ENCODE data around the gene BCL2L14. TPM values are rescaled to one million over a fixed set of nuclear protein-coding genes. Genes with fewer than 3 reads are reported as not detected.

The BCL2L14 gene
- total RNA-seq, 4 donors from 2014 or later, result 1.6 TPM; not detected in 3

DNA sequence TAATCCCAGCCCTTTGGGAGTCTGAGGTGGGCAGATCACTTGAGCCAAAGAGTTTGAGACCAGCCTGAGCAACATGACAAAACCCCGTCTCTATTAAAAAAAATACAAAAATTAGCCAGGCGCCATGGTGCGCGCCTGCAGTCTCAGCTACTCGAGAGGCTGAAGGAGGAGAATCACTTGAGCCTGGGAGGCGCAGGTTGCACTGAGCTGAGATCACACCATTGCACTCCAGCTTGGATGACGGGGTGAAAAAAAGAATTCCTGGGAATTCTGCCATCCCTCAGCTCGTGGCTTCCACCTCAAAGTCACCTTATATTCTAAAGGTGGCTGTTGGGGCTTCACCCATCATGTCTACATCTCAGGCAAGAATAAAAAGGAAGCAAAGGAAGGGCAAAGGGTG lies 12.9 kb downstream of the BCL2L14 start:
- DNase-seq, result no peak
- Histone ChIP-seq H3K4me1 (peaks cover 0 to 6% (median 3%) of the 10 kb centered on the region in 3 donors), H3K27me3 (no peaks in the 10 kb centered on the region), H3K27ac (no peak overlapping the region), H3K4me3 (no peak overlapping the region), H3K9me3 (no peaks in the 10 kb centered on the region), H3K36me3 (no peaks in the 10 kb centered on the region)
- TF ChIP-seq, protein P1, sequence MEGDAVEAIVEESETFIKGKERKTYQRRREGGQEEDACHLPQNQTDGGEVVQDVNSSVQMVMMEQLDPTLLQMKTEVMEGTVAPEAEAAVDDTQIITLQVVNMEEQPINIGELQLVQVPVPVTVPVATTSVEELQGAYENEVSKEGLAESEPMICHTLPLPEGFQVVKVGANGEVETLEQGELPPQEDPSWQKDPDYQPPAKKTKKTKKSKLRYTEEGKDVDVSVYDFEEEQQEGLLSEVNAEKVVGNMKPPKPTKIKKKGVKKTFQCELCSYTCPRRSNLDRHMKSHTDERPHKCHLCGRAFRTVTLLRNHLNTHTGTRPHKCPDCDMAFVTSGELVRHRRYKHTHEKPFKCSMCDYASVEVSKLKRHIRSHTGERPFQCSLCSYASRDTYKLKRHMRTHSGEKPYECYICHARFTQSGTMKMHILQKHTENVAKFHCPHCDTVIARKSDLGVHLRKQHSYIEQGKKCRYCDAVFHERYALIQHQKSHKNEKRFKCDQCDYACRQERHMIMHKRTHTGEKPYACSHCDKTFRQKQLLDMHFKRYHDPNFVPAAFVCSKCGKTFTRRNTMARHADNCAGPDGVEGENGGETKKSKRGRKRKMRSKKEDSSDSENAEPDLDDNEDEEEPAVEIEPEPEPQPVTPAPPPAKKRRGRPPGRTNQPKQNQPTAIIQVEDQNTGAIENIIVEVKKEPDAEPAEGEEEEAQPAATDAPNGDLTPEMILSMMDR (IDR thresholded peaks at IDR 0.05), result no peak
- TF ChIP-seq POLR2A (IDR thresholded peaks at IDR 0.05), result no peak
- intact Hi-C loops (cut with DNase I), result loop anchor here (10.0 kb wide), 1 partner anchor 251 kb away; no protein-coding TSS in a partner anchor
- WGBS, 2 donors, result 60 to 82% methylated on average over 8 of the region's 8 CpGs

GRCh38 chr12:12086362-12086761 lies 15.6 kb downstream of the BCL2L14 start:
- no peak for TF ChIP-seq POLR2A (IDR thresholded peaks at IDR 0.05)
- TF ChIP-seq, protein P1 (IDR thresholded peaks at IDR 0.05), result no peak
- Histone ChIP-seq H3K27ac (no peak overlapping the region), H3K36me3 (no peaks in the 10 kb centered on the region), H3K27me3 (peaks cover 0 to 4% (median 0%) of the 10 kb centered on the region in 4 donors), H3K9me3 (no peaks in the 10 kb centered on the region), H3K4me3 (no peak overlapping the region), H3K4me1 (peaks cover 0 to 6% (median 3%) of the 10 kb centered on the region in 3 donors)
- no peak for DNase-seq
- intact Hi-C loops (cut with DNase I), result loop anchor here (10.0 kb wide), 1 partner anchor 248 kb away; no protein-coding TSS in a partner anchor
- WGBS, 2 donors, result 83 to 87% methylated on average over 5 of the region's 5 CpGs

- H3K4me3 ChIP-seq, result no peak overlapping the region
- no peak overlapping the region for H3K27ac ChIP-seq
- TF ChIP-seq, protein P1 (IDR thresholded peaks at IDR 0.05), result no peak
- no peak for TF ChIP-seq POLR2A (IDR thresholded peaks at IDR 0.05)
- no peaks in the 10 kb centered on the region for H3K36me3 ChIP-seq
- WGBS, 2 donors, result 80 to 81% methylated on average over 4 to 6 of the region's 9 CpGs
- peaks cover 0 to 2% (median under 1%) of the 10 kb centered on the region in 3 donors for H3K4me1 ChIP-seq
- DNase-seq, result no peak
- no peaks in the 10 kb centered on the region for H3K9me3 ChIP-seq
- intact Hi-C loops (cut with DNase I), result loop anchor here (10.0 kb wide), 1 partner anchor 248 kb away; no protein-coding TSS in a partner anchor
- H3K27me3 ChIP-seq, result peaks cover 0 to 11% (median 0%) of the 10 kb centered on the region in 4 donors
Observed at GRCh38 chr12:12086973-12087692, 16.4 kb downstream of the BCL2L14 start.

DNA sequence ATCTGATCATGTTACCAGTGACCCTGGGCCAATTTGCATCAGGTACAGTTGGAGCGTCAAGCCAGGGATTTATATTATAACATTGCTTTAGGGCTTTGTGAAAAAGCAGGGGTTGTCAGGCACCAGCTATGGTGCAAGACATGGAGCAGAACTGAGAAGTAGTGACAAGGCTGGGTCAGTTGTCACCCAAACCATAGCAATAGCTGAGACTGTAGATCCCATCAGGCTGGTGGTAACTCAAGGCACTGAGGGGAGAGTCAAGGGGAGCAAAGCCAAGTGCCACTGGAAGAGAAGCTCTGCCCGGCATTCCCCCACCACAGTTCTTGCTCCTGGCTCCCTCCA lies 16.9 kb downstream of the BCL2L14 start:
- intact Hi-C loops (cut with DNase I), result loop anchor here (10.0 kb wide), 1 partner anchor 247 kb away; no protein-coding TSS in a partner anchor
- no peak overlapping the region for H3K27ac ChIP-seq
- H3K36me3 ChIP-seq, result no peaks in the 10 kb centered on the region
- peaks cover 0 to 16% (median 0%) of the 10 kb centered on the region in 4 donors for H3K27me3 ChIP-seq
- TF ChIP-seq POLR2A (IDR thresholded peaks at IDR 0.05), result no peak
- TF ChIP-seq, protein P1 (IDR thresholded peaks at IDR 0.05), result no peak
- H3K4me3 ChIP-seq, result no peak overlapping the region
- no peak for DNase-seq
- peaks cover 0 to 4% (median 0%) of the 10 kb centered on the region in 3 donors for H3K4me1 ChIP-seq
- H3K9me3 ChIP-seq, result no peaks in the 10 kb centered on the region
- 92 to 95% methylated on average over 2 of the region's 2 CpGs for WGBS, 2 donors

- Histone ChIP-seq H3K36me3 (no peaks in the 10 kb centered on the region), H3K27me3 (peaks cover 0 to 20% (median 0%) of the 10 kb centered on the region in 4 donors), H3K27ac (no peak overlapping the region), H3K9me3 (no peaks in the 10 kb centered on the region), H3K4me3 (no peak overlapping the region), H3K4me1 (peaks cover 0 to 8% (median 0%) of the 10 kb centered on the region in 3 donors)
- TF ChIP-seq POLR2A (IDR thresholded peaks at IDR 0.05), result no peak
- TF ChIP-seq, protein P1 (IDR thresholded peaks at IDR 0.05), result no peak
- no peak for DNase-seq
- WGBS, 2 donors, result 91 to 96% methylated on average over 10 of the region's 10 CpGs
- intact Hi-C loops (cut with DNase I), result loop anchor here (10.0 kb wide), 1 partner anchor 247 kb away; no protein-coding TSS in a partner anchor
Observed at GRCh38 chr12:12088147-12088546, 17.4 kb downstream of the BCL2L14 start.
